NCI-H2227 treated with DMSO at 0.1 percent for 48 hours (cell line): ENCODE data around the gene SMARCE1.

ENCODE experiments used
- DNase-seq: peaks from one replicate; lab custom pipeline; 2025; lab: John Stamatoyannopoulos, UW

The SMARCE1 gene

GRCh38 chr17:40582328-40582901, 65.2 kb downstream of the SMARCE1 start:
- DNase-seq, result no peak

GRCh38 chr17:40580140-40580539, 67.5 kb downstream of the SMARCE1 start:
- DNase-seq, result no peak

GRCh38 chr17:40579471-40579870, 68.1 kb downstream of the SMARCE1 start:
- no peak for DNase-seq

GRCh38 chr17:40577611-40578065, 70.0 kb downstream of the SMARCE1 start:
- no peak for DNase-seq

GRCh38 chr17:40576113-40576740, 71.4 kb downstream of the SMARCE1 start:
- DNase-seq, result no peak
